NK-92 (cell line): Measurements from ENCODE around the gene CRY1.
"Not testable (repeated sequence)": the region's sequence is repeated elsewhere in the genome, so short reads cannot be mapped to it uniquely, and the experiment has no call there.

ENCODE experiments used
- DNase-seq: peaks from one replicate; lab custom pipeline; 2025; ENCODE audit not compliant: unreplicated experiment; lab: John Stamatoyannopoulos, UW

CRY1 gene

GRCh38 chr12:107108995-107109508 is 15.7 kb upstream of the CRY1 start:
- DNase-seq, result no peak

- DNase-seq, result not testable (repeated sequence)
Observed at GRCh38 chr12:107108366-107108765, 15.0 kb upstream of the CRY1 start.

GRCh38 chr12:107107381-107107780 is 14.0 kb upstream of the CRY1 start:
- DNase-seq, result no peak

- DNase-seq, result no peak
Observed at GRCh38 chr12:107106241-107107025, 13.1 kb upstream of the CRY1 start.

- no peak for DNase-seq
Observed at GRCh38 chr12:107105410-107105703, 12.0 kb upstream of the CRY1 start.

GRCh38 chr12:107103516-107103915 is 10.2 kb upstream of the CRY1 start:
- DNase-seq, result no peak

- DNase-seq, result no peak
Observed at GRCh38 chr12:107103097-107103496, 9.7 kb upstream of the CRY1 start.

GRCh38 chr12:107102294-107102693 is 8.9 kb upstream of the CRY1 start:
- DNase-seq, result no peak

GRCh38 chr12:107101651-107102050 is 8.3 kb upstream of the CRY1 start:
- no peak for DNase-seq

- no peak for DNase-seq
Observed at GRCh38 chr12:107099917-107100316, 6.6 kb upstream of the CRY1 start.

- DNase-seq, result no peak
Observed at GRCh38 chr12:107096571-107096970, 3.2 kb upstream of the CRY1 start.

- DNase-seq, result no peak
Observed at GRCh38 chr12:107094183-107094448, 767 bp upstream of the CRY1 start.

GRCh38 chr12:107092669-107093416 is 506 bp downstream of the CRY1 start:
- no peak for DNase-seq

- no peak for DNase-seq
Observed at GRCh38 chr12:107091989-107092641, 1.2 kb downstream of the CRY1 start.

- DNase-seq, result no peak
Observed at GRCh38 chr12:107091381-107091780, 2.0 kb downstream of the CRY1 start.

GRCh38 chr12:107090711-107091110 is 2.6 kb downstream of the CRY1 start:
- no peak for DNase-seq

- no peak for DNase-seq
Observed at GRCh38 chr12:107088912-107089311, 4.4 kb downstream of the CRY1 start.

GRCh38 chr12:107086314-107086713 is 7.0 kb downstream of the CRY1 start:
- no peak for DNase-seq

GRCh38 chr12:107081778-107082177 is 11.6 kb downstream of the CRY1 start:
- DNase-seq, result no peak

GRCh38 chr12:107080299-107080698 is 13.1 kb downstream of the CRY1 start:
- DNase-seq, result no peak

GRCh38 chr12:107079172-107080011 is 14.0 kb downstream of the CRY1 start:
- DNase-seq, result no peak
